ENCODE measurements around the gene OR2L8.

GRCh38 chr1:247948558-247948957 lies at the start of gene OR2L8:
- TF ChIP-seq BHLHE40 (IDR thresholded peaks at IDR 0.05; ENCODE audit: low read length) (no peak), LCOR (CRISPR knock-in tag; IDR thresholded peaks at IDR 0.05) (no peak), ZNF282 (CRISPR knock-in tag; IDR thresholded peaks at IDR 0.05) (no peak), POLR2A (conservative IDR thresholded peaks at IDR 0.05) (no peak), ZFX (CRISPR knock-in tag; IDR thresholded peaks at IDR 0.05) (no peak), CTCF (IDR thresholded peaks at IDR 0.05 in 2 of 3, conservative IDR thresholded peaks at IDR 0.05 in 1 of 3; ENCODE audit: insufficient read depth in 2 of 3, low read depth in 1 of 3, low read length in 3 of 3) (no peak), KDM1A (IDR thresholded peaks at IDR 0.05) (no peak), CBX1 (IDR thresholded peaks at IDR 0.05; ENCODE audit: low read depth) (no peak), KLF10 (CRISPR knock-in tag; IDR thresholded peaks at IDR 0.05) (no peak), MITF (IDR thresholded peaks at IDR 0.05) (no peak), POLR2AphosphoS2 (IDR thresholded peaks at IDR 0.05; ENCODE audit: low read length) (no peak)

Data from K562 (cell line).